ENCODE results near the gene PGPEP1.

DNA sequence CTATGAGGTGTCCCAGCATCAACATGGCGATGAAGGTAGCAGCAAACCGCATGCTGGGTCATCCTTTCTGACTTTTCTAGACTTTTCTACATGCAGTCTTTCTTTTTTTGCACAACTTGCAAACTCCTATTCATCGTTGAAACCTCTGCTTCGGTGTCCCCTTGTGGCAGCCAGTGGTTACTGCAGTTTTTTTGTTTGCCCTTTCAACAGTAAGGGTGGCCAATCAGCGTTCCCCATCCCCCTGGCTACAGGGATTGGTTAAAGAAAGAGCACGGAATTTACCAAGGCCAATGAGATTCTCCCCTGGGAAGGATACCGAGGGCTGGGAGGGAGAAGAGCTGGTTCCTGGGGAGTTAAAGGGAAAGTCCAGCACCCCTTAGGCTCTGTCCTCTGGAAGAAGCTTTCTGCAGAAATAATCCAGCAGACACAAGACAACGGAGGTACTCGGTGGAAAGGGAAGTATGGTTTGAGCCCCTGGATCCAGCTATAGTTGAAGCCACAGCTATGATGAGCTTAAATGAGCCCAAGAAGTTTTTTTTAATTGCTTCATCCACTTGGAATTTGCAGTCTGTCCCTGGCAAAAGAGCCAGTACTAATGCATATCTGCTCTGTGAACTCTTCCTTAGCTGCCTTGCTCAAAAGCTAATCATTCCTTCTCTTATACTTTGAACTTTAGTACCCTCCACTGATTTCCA is 11.9 kb upstream of the PGPEP1 start:
- TF ChIP-seq, protein P1, sequence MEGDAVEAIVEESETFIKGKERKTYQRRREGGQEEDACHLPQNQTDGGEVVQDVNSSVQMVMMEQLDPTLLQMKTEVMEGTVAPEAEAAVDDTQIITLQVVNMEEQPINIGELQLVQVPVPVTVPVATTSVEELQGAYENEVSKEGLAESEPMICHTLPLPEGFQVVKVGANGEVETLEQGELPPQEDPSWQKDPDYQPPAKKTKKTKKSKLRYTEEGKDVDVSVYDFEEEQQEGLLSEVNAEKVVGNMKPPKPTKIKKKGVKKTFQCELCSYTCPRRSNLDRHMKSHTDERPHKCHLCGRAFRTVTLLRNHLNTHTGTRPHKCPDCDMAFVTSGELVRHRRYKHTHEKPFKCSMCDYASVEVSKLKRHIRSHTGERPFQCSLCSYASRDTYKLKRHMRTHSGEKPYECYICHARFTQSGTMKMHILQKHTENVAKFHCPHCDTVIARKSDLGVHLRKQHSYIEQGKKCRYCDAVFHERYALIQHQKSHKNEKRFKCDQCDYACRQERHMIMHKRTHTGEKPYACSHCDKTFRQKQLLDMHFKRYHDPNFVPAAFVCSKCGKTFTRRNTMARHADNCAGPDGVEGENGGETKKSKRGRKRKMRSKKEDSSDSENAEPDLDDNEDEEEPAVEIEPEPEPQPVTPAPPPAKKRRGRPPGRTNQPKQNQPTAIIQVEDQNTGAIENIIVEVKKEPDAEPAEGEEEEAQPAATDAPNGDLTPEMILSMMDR (conservative IDR thresholded peaks at IDR 0.05), result peak; percentile 94
- TF ChIP-seq ZFX (IDR thresholded peaks at IDR 0.05), result no peak
